B cell (primary cell): ENCODE results near the gene FAXDC2. TPM values are rescaled to one million over a fixed set of nuclear protein-coding genes. Genes with fewer than 3 reads are reported as not detected.

Experiments used
- ATAC-seq: fragments of 200-7000 bp; cut with Tn5 transposase; one replicate; pipeline ENCODE4 v1.10.0; 2021; ENCODE audit warnings: low read depth, mild to moderate bottlenecking, moderate number of reproducible peaks, moderate library complexity
- CTCF ChIA-PET: fragments of 350-600 bp; sonication (Branson Sonifier 250); formaldehyde crosslinking; loops from one replicate; lab custom pipeline; 2021; ENCODE audit warnings: antibody characterized with exemption, inconsistent platforms; lab: Charles Lee
- POLR2A ChIA-PET: fragments of 350-600 bp; sonication (Branson Sonifier 250); formaldehyde crosslinking; loops from one replicate; lab custom pipeline; 2021; ENCODE audit warnings: antibody characterized with exemption; lab: Charles Lee
- DNase-seq: peaks from one replicate; pipeline ENCODE4 v3.0.0; 2013
- H2AFZ ChIP-seq: 2 replicates; pipeline ENCODE4 v1.6.1; 2012; ENCODE audit warnings: mild to moderate bottlenecking, low read depth, low read length; ENCODE audit not compliant: insufficient read depth, poor library complexity, severe bottlenecking
- H3K27ac ChIP-seq, 2 donors: 1 replicate in 1 of 2; 2 replicates in 1 of 2; pipeline ENCODE4 v1.5.1; 2012 to 2013; ENCODE audit warnings: low read length in 2 of 2, mild to moderate bottlenecking in 2 of 2, moderate library complexity in 1 of 2
- H3K27me3 ChIP-seq, 4 experiments: fragments of 200-600 bp in 1 of 4; sonication (generic) in 1 of 4; replicated peaks in 1 of 4; 1 replicate in 2 of 4; 2 replicates in 2 of 4; pipeline versions ENCODE4 v1.6.1 to v1.7.0; 2013 to 2016; ENCODE audit warnings: low read length in 3 of 4, mild to moderate bottlenecking in 2 of 4, mixed read lengths in 1 of 4, moderate library complexity in 1 of 4; ENCODE audit not compliant: insufficient read depth in 4 of 4, control insufficient read depth in 3 of 4; ENCODE audit errors: control extremely low read depth in 1 of 4
- H3K36me3 ChIP-seq, 2 experiments: replicated peaks in 1 of 2; 1 replicate in 1 of 2; 2 replicates in 1 of 2; pipeline versions ENCODE4 v1.6.1 to v1.7.1; 2013; ENCODE audit warnings: low read length in 1 of 2; ENCODE audit not compliant: insufficient read depth in 2 of 2, control insufficient read depth in 1 of 2; ENCODE audit errors: control extremely low read depth in 1 of 2, extremely low read depth in 1 of 2
- H3K4me1 ChIP-seq, 2 donors: fragments of 200-600 bp in 1 of 2; sonication (generic) in 1 of 2; 1 replicate in 1 of 2; 2 replicates in 1 of 2; pipeline versions ENCODE4 v1.5.1 to v1.6.1; 2013 to 2017; ENCODE audit warnings: low read length in 2 of 2; ENCODE audit not compliant: control insufficient read depth in 2 of 2, insufficient read depth in 2 of 2
- H3K4me2 ChIP-seq: replicated peaks from 2 replicates; pipeline ENCODE3; 2012; ENCODE audit warnings: mild to moderate bottlenecking, low read depth, low read length; ENCODE audit not compliant: poor library complexity, severe bottlenecking
- H3K4me3 ChIP-seq, 5 experiments: fragments of 200-600 bp in 1 of 5; sonication (generic) in 1 of 5; 1 replicate in 3 of 5; 2 replicates in 2 of 5; pipeline versions ENCODE4 v1.5.1 to v1.7.0; 2011 to 2016; ENCODE audit warnings: low read length in 4 of 5, mild to moderate bottlenecking in 4 of 5, low read depth in 2 of 5, control low read depth in 1 of 5, moderate library complexity in 1 of 5; ENCODE audit not compliant: insufficient read depth in 1 of 5; ENCODE audit errors: control extremely low read depth in 1 of 5, extremely low read depth in 1 of 5
- H3K79me2 ChIP-seq: fragments of 200-600 bp; sonication (generic); one replicate; pipeline ENCODE4 v1.6.0; 2016; ENCODE audit warnings: low read length; ENCODE audit not compliant: control insufficient read depth, insufficient read depth
- H3K9ac ChIP-seq: fragments of 200-600 bp; sonication (generic); 2 replicates; pipeline ENCODE4 v1.6.1; 2017; ENCODE audit warnings: mild to moderate bottlenecking, low read length, moderate library complexity
- H3K9me3 ChIP-seq, 3 donors: one replicate each; pipeline versions ENCODE4 v1.6.1 to v1.7.1; 2013; ENCODE audit warnings: low read length in 2 of 3; ENCODE audit not compliant: control insufficient read depth in 2 of 3, insufficient read depth in 1 of 3; ENCODE audit errors: control extremely low read depth in 1 of 3
- H4K20me1 ChIP-seq: 2 replicates; pipeline ENCODE4 v1.6.0; 2012; ENCODE audit warnings: mild to moderate bottlenecking, low read length; ENCODE audit not compliant: insufficient read depth, control insufficient read depth, poor library complexity, severe bottlenecking
- H3K27ac Mint-ChIP-seq: one replicate; pipeline ENCODE4 v1.8.0; 2021; ENCODE audit warnings: mixed read lengths
- H3K27me3 Mint-ChIP-seq: one replicate; pipeline ENCODE4 v1.8.0; 2021; ENCODE audit warnings: mixed read lengths
- H3K4me1 Mint-ChIP-seq: one replicate; pipeline ENCODE4 v1.8.0; 2021; ENCODE audit warnings: mixed read lengths
- H3K4me3 Mint-ChIP-seq: one replicate; pipeline ENCODE4 v1.8.0; 2021; ENCODE audit warnings: mixed read lengths
- H3K9me3 Mint-ChIP-seq: one replicate; pipeline ENCODE4 v1.8.0; 2022; ENCODE audit warnings: mixed read lengths; ENCODE audit not compliant: insufficient read depth
- EZH2 ChIP-seq: IDR thresholded peaks from 2 replicates; pipeline ENCODE4 v1.6.1; 2012; ENCODE audit warnings: borderline replicate concordance, low read depth, mild to moderate bottlenecking, moderate library complexity, low read length; ENCODE audit not compliant: insufficient read depth, poor library complexity, severe bottlenecking
- WGBS: methylation state at CpG from one replicate; pipeline ENCODE4 v1.1.5; 2013; ENCODE audit warnings: missing lambda C conversion rate; ENCODE audit not compliant: insufficient coverage; 5-methylcytosine and 5-hydroxymethylcytosine counted together
- intact Hi-C: fragments of 100-400 bp; cut with micrococcal nuclease; formaldehyde crosslinking; loops from one replicate; pipeline ENCODE4 v1.10.0; 2022
- polyA plus RNA-seq: library from polyadenylated mRNA; depleted of rRNA; stranded (reverse); fragments of >200 nt; gene quantifications from 2 replicates; pipeline ENCODE4 v1.2.3, GENCODE V29; 2012
- total RNA-seq, 2 donors: library from RNA; stranded (reverse); fragments of 120-200 nt in 1 of 2; gene quantifications; 1 replicate in 1 of 2; 2 replicates in 1 of 2; pipeline versions ENCODE4 v1.2.3 to v1.2.4, GENCODE V29; 2013 to 2022
- TF ChIP-seq, protein P1 (sequence below): fragments of 200-600 bp; IDR thresholded peaks from one replicate; pipeline ENCODE4 v1.8.0; 2022; ENCODE audit warnings: antibody characterized with exemption, mild to moderate bottlenecking

Gene FAXDC2
- total and polyA plus RNA-seq, 2 donors (not counting 1 experiment from before 2014, with no cell fraction given) = 0.07 TPM; not detected in 1

- WGBS = 100% methylated on average over 1 of the region's 4 CpGs
- H3K4me3 Mint-ChIP-seq = no peak overlapping the region
- no peaks in the 10 kb centered on the region for H3K27me3 ChIP-seq
- H3K79me2 ChIP-seq = peaks cover 11% of the 10 kb centered on the region
- no peak overlapping the region for H3K27ac ChIP-seq
- no peak for DNase-seq
- H4K20me1 ChIP-seq = peaks cover 13% of the 10 kb centered on the region
- no peaks in the 10 kb centered on the region for H3K4me1 ChIP-seq
- H3K9ac ChIP-seq = no peak overlapping the region
- no peak overlapping the region for H3K4me2 ChIP-seq
- H3K4me3 ChIP-seq = no peak overlapping the region
- ChIA-PET CTCF (no interaction called here), POLR2A (no interaction called here)
- no peaks in the 10 kb centered on the region for H3K9me3 ChIP-seq
- H3K27ac Mint-ChIP-seq = no peak overlapping the region
- TF ChIP-seq, protein P1, sequence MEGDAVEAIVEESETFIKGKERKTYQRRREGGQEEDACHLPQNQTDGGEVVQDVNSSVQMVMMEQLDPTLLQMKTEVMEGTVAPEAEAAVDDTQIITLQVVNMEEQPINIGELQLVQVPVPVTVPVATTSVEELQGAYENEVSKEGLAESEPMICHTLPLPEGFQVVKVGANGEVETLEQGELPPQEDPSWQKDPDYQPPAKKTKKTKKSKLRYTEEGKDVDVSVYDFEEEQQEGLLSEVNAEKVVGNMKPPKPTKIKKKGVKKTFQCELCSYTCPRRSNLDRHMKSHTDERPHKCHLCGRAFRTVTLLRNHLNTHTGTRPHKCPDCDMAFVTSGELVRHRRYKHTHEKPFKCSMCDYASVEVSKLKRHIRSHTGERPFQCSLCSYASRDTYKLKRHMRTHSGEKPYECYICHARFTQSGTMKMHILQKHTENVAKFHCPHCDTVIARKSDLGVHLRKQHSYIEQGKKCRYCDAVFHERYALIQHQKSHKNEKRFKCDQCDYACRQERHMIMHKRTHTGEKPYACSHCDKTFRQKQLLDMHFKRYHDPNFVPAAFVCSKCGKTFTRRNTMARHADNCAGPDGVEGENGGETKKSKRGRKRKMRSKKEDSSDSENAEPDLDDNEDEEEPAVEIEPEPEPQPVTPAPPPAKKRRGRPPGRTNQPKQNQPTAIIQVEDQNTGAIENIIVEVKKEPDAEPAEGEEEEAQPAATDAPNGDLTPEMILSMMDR = no peak
- TF ChIP-seq EZH2 = no peak
- ATAC-seq = no peak
- peaks cover 11 to 83% of the 10 kb centered on the region in 2 experiments for H3K36me3 ChIP-seq
- H2AFZ ChIP-seq = no peak overlapping the region
- no peaks in the 10 kb centered on the region for H3K9me3 Mint-ChIP-seq
- intact Hi-C loops = no loop called here
- H3K4me1 Mint-ChIP-seq = no peaks in the 10 kb centered on the region
- H3K27me3 Mint-ChIP-seq = no peaks in the 10 kb centered on the region
Observed at GRCh38 chr5:154797762-154798161, 52.6 kb downstream of the FAXDC2 start.

- Histone ChIP-seq H3K4me3 (no peak overlapping the region), H3K36me3 (peaks cover 12 to 76% of the 10 kb centered on the region in 2 experiments), H3K9ac (no peak overlapping the region), H3K4me2 (no peak overlapping the region), H3K4me1 (peaks cover 12 to 21% of the 10 kb centered on the region in 2 donors), H3K27me3 (no peaks in the 10 kb centered on the region), H2AFZ (no peak overlapping the region), H4K20me1 (peaks cover 22% of the 10 kb centered on the region), H3K27ac (no peak overlapping the region), H3K9me3 (no peaks in the 10 kb centered on the region), H3K79me2 (peaks cover 9% of the 10 kb centered on the region)
- no peak for TF ChIP-seq EZH2
- TF ChIP-seq, protein P1 = no peak
- ATAC-seq (no peak), DNase-seq (no peak)
- POLR2A ChIA-PET = no interaction called here
- CTCF ChIA-PET = no interaction called here
- Mint-ChIP-seq H3K9me3 (no peaks in the 10 kb centered on the region), H3K4me3 (no peak overlapping the region), H3K27me3 (no peaks in the 10 kb centered on the region), H3K4me1 (peaks cover 20% of the 10 kb centered on the region), H3K27ac (no peak overlapping the region)
- intact Hi-C loops = no loop called here
- WGBS = no CpG with 5 or more reads among the region's 3 CpGs
Observed at GRCh38 chr5:154795235-154795596, 55.2 kb downstream of the FAXDC2 start.
